ENCODE measurements around the gene NDUFA11.

The NDUFA11 gene

DNA sequence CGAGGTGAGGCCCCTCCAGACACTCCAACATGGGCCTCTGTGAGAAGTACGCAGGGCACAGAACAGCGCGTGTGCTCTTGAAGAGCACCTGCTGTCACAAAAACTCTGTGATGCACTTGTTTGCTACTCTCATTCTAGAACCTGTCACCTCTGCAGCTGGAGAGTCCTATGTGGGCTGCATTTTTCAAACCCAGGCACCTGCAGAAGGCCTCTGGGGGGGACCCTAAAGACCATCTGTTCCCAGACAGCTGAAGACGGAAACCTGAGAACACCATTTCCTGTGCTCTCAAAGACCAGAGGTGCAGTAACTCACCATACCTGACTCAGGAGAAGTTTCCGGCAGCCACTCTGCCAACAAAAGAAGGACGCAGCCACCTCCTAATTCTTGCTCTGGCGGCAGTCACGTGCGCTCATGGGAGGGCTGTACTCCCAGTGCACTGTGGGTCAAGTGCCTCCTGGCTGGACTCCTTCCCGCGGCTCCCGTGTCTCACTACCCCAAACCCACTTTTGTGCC, 46.3 kb upstream of the NDUFA11 start:
- POLR2A ChIA-PET, result no interaction called here
- CTCF ChIA-PET, result interaction anchor here (0.9 to 12.0 kb wide), 2 partner anchors 11 to 17 kb away, joined by 3 to 88 read pairs; no protein-coding TSS in a partner anchor
- no peak for DNase-seq (ENCODE audit: extremely low spot score)
- no peak for TF ChIP-seq CTCF (IDR thresholded peaks at IDR 0.05; ENCODE audit: control extremely low read depth, extremely low read depth, low read depth, missing control alignments)

DNA sequence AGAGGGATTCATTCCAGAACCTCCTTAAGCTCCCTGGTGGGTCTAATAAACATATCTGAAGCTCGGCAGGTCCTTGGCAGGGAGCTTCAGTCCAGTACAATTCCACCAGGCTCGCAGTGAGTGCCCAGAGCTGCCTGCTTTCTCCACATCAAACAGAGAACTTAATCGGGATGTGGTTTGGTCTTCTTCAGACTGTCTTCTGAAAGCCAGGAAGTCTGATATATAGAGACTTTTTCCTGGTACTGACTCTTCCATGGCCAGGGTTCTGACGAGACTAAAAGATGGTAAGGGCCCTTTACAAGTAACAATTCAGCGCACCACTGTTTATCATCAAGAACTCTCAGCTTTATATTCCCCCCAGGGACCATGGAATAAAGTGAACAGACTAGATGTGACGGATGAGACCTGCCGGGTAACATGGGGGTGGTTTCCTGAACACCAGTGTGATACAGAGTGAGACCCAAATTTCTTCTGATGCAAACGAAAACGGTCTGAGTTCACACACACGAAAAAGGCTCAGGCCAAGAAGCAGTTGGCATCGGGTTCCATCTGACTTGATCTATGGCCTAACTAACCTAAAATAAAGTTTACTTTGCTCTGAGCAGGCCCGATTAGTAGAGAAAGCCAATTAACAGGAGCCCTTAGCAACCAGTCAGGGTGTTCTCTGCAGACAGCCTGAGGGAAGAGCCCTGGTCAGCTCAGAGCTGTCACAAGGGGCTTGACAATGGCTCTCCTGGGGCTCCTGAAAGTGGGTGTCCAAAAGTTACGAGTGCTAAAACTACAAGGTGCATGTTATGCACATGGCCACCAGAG, 45.4 kb upstream of the NDUFA11 start:
- DNase-seq (ENCODE audit: extremely low spot score), result no peak
- no peak for TF ChIP-seq CTCF (IDR thresholded peaks at IDR 0.05; ENCODE audit: control extremely low read depth, extremely low read depth, low read depth, missing control alignments)
- CTCF ChIA-PET, result interaction anchor here (0.7 to 12.0 kb wide), 6 partner anchors 10 to 145 kb away, joined by 3 to 88 read pairs (median 3); partner anchors contain the start of gene NRTN
- POLR2A ChIA-PET, result no interaction called here

DNA sequence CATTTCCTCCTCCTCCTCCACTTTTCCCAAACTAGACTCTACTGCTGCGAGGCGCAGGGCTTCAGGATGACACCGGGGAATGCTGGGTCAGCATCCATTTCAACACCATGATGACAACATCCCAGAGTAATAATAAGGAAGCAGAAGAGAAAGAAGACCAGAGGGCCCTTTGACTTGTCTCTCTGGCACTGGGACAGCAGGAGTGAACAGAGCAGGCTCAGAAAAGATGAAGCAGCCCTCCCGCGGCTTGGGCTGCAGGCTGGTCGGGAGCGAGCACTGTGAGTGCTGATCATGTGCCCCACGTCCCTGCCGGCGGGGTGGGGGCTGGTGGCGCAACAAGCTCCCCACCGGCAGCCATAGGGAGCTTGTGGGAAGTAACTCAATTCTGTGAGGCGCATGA, 43.8 kb upstream of the NDUFA11 start:
- ChIA-PET POLR2A (no interaction called here), CTCF (interaction anchor here (0.8 to 12.0 kb wide), 3 partner anchors 20 to 143 kb away, joined by 3 to 88 read pairs (median 5); partner anchors contain the start of gene NRTN)
- no peak for DNase-seq (ENCODE audit: extremely low spot score)
- TF ChIP-seq CTCF (IDR thresholded peaks at IDR 0.05; ENCODE audit: control extremely low read depth, extremely low read depth, low read depth, missing control alignments), result no peak

DNA sequence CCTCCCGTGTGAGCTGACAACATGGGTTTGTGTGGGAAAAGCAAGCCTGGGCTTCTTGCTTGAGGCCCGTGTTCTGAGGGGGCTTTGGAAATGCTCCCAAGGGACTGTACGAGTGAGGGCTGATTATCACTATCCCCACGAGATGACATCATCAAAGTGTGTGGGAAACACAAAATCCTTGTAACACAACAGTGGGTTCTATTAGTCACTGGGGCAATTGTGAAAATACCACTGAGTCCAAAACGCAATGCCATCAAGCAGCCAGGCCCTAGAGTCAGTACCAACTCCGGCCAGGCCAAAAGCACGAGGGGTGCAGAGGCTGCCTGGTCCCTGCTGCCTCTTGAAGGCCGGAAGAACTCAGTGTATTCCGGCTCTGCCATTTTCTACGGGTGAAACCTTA, 40.0 kb upstream of the NDUFA11 start:
- POLR2A ChIA-PET, result no interaction called here
- CTCF ChIA-PET, result interaction anchor here (1.0 to 2.2 kb wide), 5 partner anchors 9 to 104 kb away, joined by 3 to 5 read pairs (median 3); no protein-coding TSS in a partner anchor

DNA sequence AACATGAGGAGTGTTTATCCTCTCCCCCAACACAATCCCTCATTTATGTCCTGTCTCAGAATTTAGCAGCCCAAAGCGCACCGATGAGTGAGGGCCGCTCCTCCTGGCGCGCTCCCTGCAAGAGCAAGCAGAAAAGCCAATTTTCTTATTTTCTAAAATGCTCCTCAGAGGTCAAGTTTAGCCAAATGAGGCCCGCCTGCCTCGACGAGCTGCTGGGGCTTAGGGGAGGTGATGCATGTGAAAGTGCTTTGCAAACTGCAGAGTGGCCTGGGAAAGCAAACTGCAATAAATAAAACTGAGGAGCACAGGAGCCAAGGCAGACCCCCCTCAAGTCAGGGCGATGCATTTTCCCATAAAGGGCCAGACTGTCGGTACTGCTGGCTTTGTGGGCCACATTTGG, 39.5 kb upstream of the NDUFA11 start:
- ChIA-PET POLR2A (interaction anchor here (0.7 kb wide), 1 partner anchor 62 kb away, joined by 3 read pairs; no protein-coding TSS in a partner anchor), CTCF (interaction anchor here (1.2 to 2.2 kb wide), 3 partner anchors 10 to 105 kb away, joined by 3 to 5 read pairs (median 4); no protein-coding TSS in a partner anchor)
- no peak for DNase-seq (ENCODE audit: extremely low spot score)
- TF ChIP-seq CTCF (IDR thresholded peaks at IDR 0.05; ENCODE audit: control extremely low read depth, extremely low read depth, low read depth, missing control alignments), result no peak

More for the DNA sequence above, 40.0 kb upstream of the NDUFA11 start:
- DNase-seq (ENCODE audit: extremely low spot score), result no peak
- no peak for TF ChIP-seq CTCF (IDR thresholded peaks at IDR 0.05; ENCODE audit: control extremely low read depth, extremely low read depth, low read depth, missing control alignments)

DNA sequence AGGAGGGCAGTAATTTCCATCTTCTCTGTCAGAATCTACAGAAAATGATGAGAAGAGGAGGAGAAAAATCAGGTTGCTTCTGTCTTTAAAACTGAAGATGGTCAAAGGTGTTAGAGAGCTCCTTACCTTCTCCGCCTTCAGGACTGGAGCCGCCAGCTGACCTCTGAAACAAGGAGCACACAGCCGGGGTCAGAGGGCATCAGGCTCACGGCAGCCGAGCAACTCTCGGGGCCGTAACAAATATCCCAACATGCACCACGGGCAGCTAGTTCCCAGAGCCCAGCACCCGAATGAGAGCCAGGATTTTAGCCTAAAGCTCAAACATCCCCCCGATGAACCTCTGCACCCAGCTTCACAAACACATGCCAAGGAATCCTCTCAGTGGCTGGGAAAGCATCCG, 38.1 kb upstream of the NDUFA11 start:
- POLR2A ChIA-PET, result interaction anchor here (0.6 kb wide), 1 partner anchor 33 kb away, joined by 3 read pairs; no protein-coding TSS in a partner anchor
- no peak for TF ChIP-seq CTCF (IDR thresholded peaks at IDR 0.05; ENCODE audit: control extremely low read depth, extremely low read depth, low read depth, missing control alignments)
- CTCF ChIA-PET, result interaction anchor here (1.0 to 2.2 kb wide), 5 partner anchors 10 to 81 kb away, joined by 3 to 8 read pairs (median 4); partner anchors contain the start of gene NDUFA11

More for the DNA sequence above, 38.1 kb upstream of the NDUFA11 start:
- no peak for DNase-seq (ENCODE audit: extremely low spot score)

All from GM10248 (cell line).